ENCODE results near the gene DAPK2.

DNA sequence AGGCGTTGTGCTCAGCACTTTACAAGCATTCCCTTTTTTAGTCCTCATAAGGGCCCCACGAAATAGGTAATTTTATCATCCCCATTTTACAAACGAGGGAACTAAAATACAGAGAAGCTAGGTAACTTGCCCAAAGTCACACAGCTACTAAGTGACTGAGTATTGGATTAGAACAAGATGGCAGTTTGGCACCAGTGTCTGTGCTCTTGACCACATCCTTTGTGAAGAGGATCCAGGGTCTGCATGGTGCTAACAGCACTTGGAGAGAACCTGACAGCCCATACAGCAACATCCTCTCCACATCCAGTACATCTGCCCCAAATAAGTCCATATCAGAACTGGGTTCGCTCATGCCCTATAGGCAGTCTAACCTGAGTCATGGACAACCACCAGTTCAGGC lies 21.8 kb upstream of the DAPK2 start:
- TF ChIP-seq, protein P1, sequence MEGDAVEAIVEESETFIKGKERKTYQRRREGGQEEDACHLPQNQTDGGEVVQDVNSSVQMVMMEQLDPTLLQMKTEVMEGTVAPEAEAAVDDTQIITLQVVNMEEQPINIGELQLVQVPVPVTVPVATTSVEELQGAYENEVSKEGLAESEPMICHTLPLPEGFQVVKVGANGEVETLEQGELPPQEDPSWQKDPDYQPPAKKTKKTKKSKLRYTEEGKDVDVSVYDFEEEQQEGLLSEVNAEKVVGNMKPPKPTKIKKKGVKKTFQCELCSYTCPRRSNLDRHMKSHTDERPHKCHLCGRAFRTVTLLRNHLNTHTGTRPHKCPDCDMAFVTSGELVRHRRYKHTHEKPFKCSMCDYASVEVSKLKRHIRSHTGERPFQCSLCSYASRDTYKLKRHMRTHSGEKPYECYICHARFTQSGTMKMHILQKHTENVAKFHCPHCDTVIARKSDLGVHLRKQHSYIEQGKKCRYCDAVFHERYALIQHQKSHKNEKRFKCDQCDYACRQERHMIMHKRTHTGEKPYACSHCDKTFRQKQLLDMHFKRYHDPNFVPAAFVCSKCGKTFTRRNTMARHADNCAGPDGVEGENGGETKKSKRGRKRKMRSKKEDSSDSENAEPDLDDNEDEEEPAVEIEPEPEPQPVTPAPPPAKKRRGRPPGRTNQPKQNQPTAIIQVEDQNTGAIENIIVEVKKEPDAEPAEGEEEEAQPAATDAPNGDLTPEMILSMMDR (IDR thresholded peaks at IDR 0.05 in 4 of 5, conservative IDR thresholded peaks at IDR 0.05 in 1 of 5) = no peak
- TF ChIP-seq POLR2A (IDR thresholded peaks at IDR 0.05) = no peak
